ENCODE results near the gene WDR72. TPM values are rescaled to one million over a fixed set of nuclear protein-coding genes. Genes with fewer than 3 reads are reported as not detected.
"Not testable (repeated sequence)": the region's sequence is repeated elsewhere in the genome, so short reads cannot be mapped to it uniquely, and the experiment has no call there.

WDR72 gene
- total and polyA plus RNA-seq, 2 experiments from 2014 or later = 0.99 to 1.9 TPM

GRCh38 chr15:53540626-53541300 lies 218.7 kb downstream of the WDR72 start:
- not testable (repeated sequence) for H2AFZ ChIP-seq; H3K27ac ChIP-seq (ENCODE audit: low read depth); H3K36me3 Mint-ChIP-seq (ENCODE audit: low read depth); ATAC-seq; H3K36me3 ChIP-seq (ENCODE audit: insufficient read depth); H3K27me3 ChIP-seq (ENCODE audit: insufficient read depth); H4K20me1 ChIP-seq (replicated peaks; ENCODE audit: insufficient read depth); H3K9me3 Mint-ChIP-seq; H3K4me2 ChIP-seq; H3F3A ChIP-seq (replicated peaks; ENCODE audit: low read depth); DNase-seq (ENCODE audit: low spot score); H3K79me2 ChIP-seq (replicated peaks; ENCODE audit: insufficient read depth); H3K4me1 Mint-ChIP-seq; H3K27ac Mint-ChIP-seq; H3K9me2 ChIP-seq (ENCODE audit: insufficient read depth); H3K27me3 Mint-ChIP-seq (ENCODE audit: insufficient read depth, low read depth, poor library complexity); H3K4me1 ChIP-seq (ENCODE audit: insufficient read depth); H3K4me3 Mint-ChIP-seq
- 0 out of 2 replicates have a peak overlapping the region, but pooled peaks have one; percentile 13 for H3K4me3 ChIP-seq

DNA sequence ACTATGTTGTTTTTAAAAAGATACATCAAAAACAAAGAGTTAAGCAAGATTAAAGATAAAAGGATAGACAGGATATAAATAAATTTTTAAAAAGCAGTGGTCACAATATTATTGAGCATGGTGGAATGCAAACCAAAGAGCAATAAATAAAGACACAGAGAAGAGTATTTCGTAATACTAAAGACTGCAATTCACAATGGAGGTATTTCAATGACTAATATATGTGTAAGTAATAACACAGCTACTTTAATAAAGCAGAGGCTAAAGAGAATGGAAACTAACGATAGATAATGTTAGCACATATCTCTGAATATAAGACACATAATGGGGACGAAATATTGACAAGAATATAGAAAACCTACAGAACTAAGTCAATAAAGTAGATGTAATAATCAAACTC lies 219.6 kb downstream of the WDR72 start:
- no peaks in the 10 kb centered on the region for H3K4me1 ChIP-seq (ENCODE audit: insufficient read depth)
- H3K4me3 ChIP-seq = no peak overlapping the region
- no peaks in the 10 kb centered on the region for H3K36me3 ChIP-seq (ENCODE audit: insufficient read depth)
- Mint-ChIP-seq H3K27me3 (ENCODE audit: insufficient read depth, low read depth, poor library complexity) (peaks cover 4% of the 10 kb centered on the region), H3K4me3 (no peak overlapping the region), H3K36me3 (ENCODE audit: low read depth) (no peaks in the 10 kb centered on the region), H3K4me1 (peaks cover 5% of the 10 kb centered on the region; the same call in 1 of the 3 replicates), H3K27ac (no peak overlapping the region), H3K9me3 (peaks cover 3% of the 10 kb centered on the region; the same call in 2 of the 3 replicates)
- H3F3A ChIP-seq (replicated peaks; ENCODE audit: low read depth) = no peaks in the 10 kb centered on the region
- TF ChIP-seq, protein P1, sequence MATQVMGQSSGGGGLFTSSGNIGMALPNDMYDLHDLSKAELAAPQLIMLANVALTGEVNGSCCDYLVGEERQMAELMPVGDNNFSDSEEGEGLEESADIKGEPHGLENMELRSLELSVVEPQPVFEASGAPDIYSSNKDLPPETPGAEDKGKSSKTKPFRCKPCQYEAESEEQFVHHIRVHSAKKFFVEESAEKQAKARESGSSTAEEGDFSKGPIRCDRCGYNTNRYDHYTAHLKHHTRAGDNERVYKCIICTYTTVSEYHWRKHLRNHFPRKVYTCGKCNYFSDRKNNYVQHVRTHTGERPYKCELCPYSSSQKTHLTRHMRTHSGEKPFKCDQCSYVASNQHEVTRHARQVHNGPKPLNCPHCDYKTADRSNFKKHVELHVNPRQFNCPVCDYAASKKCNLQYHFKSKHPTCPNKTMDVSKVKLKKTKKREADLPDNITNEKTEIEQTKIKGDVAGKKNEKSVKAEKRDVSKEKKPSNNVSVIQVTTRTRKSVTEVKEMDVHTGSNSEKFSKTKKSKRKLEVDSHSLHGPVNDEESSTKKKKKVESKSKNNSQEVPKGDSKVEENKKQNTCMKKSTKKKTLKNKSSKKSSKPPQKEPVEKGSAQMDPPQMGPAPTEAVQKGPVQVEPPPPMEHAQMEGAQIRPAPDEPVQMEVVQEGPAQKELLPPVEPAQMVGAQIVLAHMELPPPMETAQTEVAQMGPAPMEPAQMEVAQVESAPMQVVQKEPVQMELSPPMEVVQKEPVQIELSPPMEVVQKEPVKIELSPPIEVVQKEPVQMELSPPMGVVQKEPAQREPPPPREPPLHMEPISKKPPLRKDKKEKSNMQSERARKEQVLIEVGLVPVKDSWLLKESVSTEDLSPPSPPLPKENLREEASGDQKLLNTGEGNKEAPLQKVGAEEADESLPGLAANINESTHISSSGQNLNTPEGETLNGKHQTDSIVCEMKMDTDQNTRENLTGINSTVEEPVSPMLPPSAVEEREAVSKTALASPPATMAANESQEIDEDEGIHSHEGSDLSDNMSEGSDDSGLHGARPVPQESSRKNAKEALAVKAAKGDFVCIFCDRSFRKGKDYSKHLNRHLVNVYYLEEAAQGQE (IDR thresholded peaks at IDR 0.05; ENCODE audit: unreplicated experiment) = no peak
- no peak for TF ChIP-seq ZNF331 (CRISPR knock-in tag; IDR thresholded peaks at IDR 0.05; ENCODE audit: low read depth)
- no peak for TF ChIP-seq NANOG (IDR thresholded peaks at IDR 0.05; ENCODE audit: borderline replicate concordance)
- no peak for TF ChIP-seq CREB1 (CRISPR knock-in tag; IDR thresholded peaks at IDR 0.05; ENCODE audit: low read depth)
- TF ChIP-seq JUNB (IDR thresholded peaks at IDR 0.05; ENCODE audit: unreplicated experiment) = no peak
- no peak for TF ChIP-seq ZNF114 (CRISPR knock-in tag; IDR thresholded peaks at IDR 0.05)
- no peak for TF ChIP-seq EZH2phosphoT487 (IDR thresholded peaks at IDR 0.05; ENCODE audit: unreplicated experiment)
- TF ChIP-seq, protein P2, sequence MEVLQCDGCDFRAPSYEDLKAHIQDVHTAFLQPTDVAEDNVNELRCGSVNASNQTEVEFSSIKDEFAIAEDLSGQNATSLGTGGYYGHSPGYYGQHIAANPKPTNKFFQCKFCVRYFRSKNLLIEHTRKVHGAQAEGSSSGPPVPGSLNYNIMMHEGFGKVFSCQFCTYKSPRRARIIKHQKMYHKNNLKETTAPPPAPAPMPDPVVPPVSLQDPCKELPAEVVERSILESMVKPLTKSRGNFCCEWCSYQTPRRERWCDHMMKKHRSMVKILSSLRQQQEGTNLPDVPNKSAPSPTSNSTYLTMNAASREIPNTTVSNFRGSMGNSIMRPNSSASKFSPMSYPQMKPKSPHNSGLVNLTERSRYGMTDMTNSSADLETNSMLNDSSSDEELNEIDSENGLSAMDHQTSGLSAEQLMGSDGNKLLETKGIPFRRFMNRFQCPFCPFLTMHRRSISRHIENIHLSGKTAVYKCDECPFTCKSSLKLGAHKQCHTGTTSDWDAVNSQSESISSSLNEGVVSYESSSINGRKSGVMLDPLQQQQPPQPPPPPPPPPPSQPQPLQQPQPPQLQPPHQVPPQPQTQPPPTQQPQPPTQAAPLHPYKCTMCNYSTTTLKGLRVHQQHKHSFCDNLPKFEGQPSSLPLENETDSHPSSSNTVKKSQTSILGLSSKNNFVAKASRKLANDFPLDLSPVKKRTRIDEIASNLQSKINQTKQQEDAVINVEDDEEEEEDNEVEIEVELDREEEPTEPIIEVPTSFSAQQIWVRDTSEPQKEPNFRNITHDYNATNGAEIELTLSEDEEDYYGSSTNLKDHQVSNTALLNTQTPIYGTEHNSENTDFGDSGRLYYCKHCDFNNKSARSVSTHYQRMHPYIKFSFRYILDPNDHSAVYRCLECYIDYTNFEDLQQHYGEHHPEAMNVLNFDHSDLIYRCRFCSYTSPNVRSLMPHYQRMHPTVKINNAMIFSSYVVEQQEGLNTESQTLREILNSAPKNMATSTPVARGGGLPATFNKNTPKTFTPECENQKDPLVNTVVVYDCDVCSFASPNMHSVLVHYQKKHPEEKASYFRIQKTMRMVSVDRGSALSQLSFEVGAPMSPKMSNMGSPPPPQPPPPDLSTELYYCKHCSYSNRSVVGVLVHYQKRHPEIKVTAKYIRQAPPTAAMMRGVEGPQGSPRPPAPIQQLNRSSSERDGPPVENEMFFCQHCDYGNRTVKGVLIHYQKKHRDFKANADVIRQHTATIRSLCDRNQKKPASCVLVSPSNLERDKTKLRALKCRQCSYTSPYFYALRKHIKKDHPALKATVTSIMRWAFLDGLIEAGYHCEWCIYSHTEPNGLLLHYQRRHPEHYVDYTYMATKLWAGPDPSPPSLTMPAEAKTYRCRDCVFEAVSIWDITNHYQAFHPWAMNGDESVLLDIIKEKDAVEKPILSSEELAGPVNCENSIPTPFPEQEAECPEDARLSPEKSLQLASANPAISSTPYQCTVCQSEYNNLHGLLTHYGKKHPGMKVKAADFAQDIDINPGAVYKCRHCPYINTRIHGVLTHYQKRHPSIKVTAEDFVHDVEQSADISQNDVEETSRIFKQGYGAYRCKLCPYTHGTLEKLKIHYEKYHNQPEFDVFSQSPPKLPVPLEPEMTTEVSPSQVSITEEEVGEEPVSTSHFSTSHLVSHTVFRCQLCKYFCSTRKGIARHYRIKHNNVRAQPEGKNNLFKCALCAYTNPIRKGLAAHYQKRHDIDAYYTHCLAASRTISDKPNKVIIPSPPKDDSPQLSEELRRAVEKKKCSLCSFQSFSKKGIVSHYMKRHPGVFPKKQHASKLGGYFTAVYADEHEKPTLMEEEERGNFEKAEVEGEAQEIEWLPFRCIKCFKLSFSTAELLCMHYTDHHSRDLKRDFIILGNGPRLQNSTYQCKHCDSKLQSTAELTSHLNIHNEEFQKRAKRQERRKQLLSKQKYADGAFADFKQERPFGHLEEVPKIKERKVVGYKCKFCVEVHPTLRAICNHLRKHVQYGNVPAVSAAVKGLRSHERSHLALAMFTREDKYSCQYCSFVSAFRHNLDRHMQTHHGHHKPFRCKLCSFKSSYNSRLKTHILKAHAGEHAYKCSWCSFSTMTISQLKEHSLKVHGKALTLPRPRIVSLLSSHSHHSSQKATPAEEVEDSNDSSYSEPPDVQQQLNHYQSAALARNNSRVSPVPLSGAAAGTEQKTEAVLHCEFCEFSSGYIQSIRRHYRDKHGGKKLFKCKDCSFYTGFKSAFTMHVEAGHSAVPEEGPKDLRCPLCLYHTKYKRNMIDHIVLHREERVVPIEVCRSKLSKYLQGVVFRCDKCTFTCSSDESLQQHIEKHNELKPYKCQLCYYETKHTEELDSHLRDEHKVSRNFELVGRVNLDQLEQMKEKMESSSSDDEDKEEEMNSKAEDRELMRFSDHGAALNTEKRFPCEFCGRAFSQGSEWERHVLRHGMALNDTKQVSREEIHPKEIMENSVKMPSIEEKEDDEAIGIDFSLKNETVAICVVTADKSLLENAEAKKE (CRISPR knock-in tag; IDR thresholded peaks at IDR 0.05) = no peak
- TF ChIP-seq EZH2 (IDR thresholded peaks at IDR 0.05; ENCODE audit: low read depth, unreplicated experiment) = no peak
- no peak for TF ChIP-seq POLR2AphosphoS5 (IDR thresholded peaks at IDR 0.05; ENCODE audit: low read depth)
- H3K4me2 ChIP-seq = no peak overlapping the region
- no peaks in the 10 kb centered on the region for H4K20me1 ChIP-seq (replicated peaks; ENCODE audit: insufficient read depth)
- no peak overlapping the region for H3K27ac ChIP-seq (ENCODE audit: low read depth)
- ATAC-seq = no peak
- no peaks in the 10 kb centered on the region for H3K79me2 ChIP-seq (replicated peaks; ENCODE audit: insufficient read depth)
- no peaks in the 10 kb centered on the region for H3K27me3 ChIP-seq (ENCODE audit: insufficient read depth)
- no peaks in the 10 kb centered on the region for H3K9me2 ChIP-seq (ENCODE audit: insufficient read depth)
- no peak overlapping the region for H2AFZ ChIP-seq
- no peak for DNase-seq (ENCODE audit: low spot score)

Data from GM23338 (cell line).